HG03521 (cell line): ENCODE measurements around the gene ASB1.

Experiments
- ATAC-seq: cut with Tn5 transposase; IDR thresholded peaks from one replicate; pipeline ENCODE4 v1.9.1; 2021; ENCODE audit warnings: mild to moderate bottlenecking, moderate library complexity; ENCODE audit not compliant: unreplicated experiment

The ASB1 gene

DNA sequence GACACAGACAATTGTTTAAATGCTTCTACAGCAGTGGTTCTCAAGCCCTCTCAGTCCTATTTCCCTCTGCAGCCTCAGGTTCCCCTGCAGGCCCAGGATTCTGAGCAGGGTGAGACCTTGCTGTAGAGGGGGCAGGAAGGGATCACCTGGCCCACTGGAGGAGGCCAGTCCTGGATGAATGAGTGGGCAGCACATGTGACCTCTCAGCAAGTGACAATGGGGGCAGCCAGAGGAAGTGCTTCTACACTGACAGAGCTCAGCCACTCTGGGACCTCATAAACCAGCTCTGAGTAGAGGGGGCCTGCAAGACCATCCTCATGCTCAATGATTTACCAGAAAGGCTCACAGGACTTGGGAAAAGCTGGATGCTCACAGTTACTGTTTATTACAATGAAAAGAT is 63.2 kb downstream of the ASB1 start:
- no peak for ATAC-seq

DNA sequence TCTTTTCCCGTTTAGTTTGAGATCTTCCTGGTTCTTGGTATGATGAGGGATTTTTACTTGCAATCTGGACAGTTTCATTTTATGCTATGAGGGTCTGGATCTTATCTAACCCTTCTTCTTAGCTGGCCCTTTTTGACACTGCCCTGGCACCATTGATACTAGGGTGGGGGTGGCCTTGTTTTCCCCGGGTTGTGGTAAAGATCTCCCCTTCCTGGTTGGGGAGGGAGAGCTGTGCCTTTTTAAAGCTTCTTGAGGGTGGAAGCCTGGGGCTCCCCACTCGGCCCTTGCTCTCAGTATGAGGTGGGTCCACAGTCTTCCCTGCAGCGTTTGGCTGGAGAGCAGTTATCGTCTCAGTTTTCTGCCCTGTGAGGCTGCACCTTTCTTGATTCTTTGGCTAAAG is 66.1 kb downstream of the ASB1 start:
- ATAC-seq = no peak

DNA sequence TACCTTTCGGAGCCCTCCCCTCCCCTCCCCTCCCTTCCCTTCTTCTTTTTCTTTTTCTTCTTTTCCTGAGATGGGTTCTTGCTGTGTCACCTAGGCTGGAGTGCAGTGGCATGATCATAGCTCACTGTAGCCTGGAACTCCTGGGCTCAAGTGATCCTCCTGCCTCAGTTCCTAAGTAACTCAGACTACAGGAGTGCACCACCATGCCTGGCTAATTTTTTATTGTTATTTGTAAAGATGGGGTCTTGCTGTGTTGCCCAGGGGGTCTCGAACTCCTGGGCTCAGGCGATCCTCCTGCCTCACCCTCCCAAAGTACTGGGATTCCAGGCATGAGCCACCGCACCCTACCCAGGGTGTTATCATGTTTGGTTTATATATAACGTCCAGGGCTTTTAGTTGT is 66.7 kb downstream of the ASB1 start:
- no peak for ATAC-seq

DNA sequence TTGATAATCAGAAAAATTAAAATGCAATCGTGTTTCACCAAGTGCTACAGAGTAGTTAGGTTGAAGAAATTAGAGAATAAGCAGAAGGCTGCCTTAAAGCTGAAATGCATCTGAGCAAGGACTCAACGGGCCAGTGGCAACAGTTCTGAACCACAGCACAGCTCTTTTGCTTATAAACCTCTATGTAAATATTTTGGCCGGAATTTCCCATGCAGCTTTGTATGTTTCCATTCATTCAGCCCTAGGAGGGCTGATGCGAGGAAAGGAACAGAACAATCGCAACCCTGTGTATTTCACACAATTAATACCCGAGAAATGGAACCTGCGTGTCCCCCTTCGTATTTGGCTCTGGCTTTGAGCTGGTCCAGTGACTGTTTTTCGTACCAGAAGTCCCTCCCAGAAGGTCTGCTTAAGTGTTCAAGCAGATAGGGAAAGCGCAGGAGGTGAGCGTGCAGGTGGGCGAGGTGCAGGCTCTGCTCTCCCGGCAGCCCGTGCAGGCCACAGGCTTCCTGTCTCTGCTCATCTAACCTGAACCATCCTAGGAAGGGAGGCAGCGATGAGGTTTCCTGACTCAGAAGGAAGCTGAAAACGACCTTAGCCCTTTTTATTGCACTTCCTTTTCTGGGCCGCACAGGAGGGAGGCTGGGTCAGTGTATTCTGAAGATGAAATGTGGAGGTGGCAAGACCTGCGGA is 67.3 kb downstream of the ASB1 start:
- no peak for ATAC-seq

DNA sequence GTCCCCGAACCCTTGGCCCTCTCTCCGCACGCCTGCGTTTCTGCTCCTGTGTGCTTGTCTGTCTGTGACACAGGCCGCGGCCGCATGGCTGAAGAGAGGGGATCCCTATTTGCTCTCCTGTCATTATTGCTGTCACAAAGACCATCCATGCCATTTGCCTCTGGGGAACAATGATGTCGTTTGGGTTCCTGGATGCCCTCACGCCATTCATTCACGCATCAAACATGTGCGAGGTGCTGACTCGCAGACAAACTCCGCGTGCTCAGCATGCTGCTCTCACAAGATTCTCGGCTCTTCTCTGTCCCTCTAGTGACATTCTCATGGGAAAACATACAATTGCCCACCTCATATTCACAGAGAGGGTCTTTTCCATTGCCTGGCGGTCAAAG is 67.8 kb downstream of the ASB1 start:
- no peak for ATAC-seq

DNA sequence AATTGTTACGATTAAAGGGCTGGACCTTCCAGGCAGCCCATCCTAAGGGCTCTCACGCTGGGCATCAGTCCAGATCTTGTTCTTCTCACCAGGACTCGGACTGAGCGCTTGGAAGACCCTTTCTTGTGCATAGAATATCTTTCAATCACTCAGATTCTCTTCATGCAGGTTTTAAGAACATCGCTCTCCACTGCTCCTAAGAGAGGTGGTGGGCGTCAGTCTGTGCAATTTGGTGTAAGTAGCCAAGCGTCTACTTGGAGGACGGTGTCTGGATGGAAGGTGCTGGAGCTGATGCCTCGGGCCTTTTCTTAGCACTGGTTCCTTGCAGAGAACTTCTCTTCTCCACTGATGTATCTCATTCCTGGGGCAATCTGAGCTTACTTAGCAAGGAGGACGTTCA is 68.7 kb downstream of the ASB1 start:
- no peak for ATAC-seq

DNA sequence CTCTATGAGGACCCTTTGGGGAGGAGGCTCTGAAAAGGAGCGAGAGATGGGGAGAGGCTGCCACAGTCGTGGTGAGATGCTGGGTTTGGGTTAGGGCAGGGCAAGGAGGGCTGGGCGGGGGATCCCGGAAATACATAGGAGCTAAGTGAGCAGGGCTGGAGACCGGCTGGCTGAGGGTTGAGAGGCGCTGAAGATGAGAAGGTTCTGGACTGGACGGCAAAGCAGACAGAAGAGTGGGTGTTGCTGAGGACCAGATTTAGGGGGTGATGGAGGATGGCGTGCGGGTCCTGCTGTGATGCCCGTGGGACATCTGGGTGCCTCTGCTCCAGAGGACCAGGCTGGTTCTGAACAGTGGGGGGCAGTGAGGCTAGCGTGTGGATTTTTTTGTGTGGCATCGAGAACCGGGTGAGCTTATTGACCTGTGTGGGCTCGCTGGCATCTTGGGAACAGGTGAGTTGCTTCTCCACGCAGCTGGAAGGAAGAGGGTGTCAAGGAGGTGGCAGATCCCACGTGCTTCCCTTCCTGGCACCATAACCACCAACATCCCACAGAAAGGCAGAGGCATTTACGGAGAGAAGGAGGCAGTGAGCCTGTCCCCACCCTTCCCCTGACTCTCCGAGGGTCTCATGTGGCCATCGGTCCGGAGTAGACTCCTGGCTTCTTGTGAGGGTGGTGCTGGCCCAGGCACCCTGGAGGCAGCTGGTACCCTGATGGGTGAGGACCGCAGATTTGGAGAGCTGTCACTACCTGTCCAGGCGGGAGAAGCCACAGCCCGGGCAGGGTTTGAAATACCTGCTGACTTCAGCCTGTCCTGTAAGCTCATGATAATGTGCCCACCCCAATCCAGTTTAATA is 70.3 kb downstream of the ASB1 start:
- ATAC-seq = no peak

DNA sequence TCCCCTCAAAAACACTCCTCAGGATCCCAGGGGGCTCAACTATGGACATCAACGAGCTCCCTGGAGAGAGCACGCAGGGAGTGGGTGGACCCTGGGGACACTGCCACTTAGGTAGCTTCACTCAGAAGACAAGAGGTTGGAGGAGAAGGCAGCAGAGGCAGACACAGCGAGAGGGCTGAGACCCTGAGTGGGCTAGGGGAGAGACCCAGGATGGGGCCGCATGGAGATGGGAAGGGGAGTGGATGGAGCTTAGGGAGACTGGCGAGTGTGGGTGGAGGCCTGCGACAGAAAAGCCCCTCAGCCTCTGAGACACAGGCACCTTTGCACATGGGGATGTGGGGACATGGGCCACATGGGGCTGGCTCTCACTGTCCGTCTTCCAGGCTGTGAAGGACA is 70.9 kb downstream of the ASB1 start:
- ATAC-seq = no peak

DNA sequence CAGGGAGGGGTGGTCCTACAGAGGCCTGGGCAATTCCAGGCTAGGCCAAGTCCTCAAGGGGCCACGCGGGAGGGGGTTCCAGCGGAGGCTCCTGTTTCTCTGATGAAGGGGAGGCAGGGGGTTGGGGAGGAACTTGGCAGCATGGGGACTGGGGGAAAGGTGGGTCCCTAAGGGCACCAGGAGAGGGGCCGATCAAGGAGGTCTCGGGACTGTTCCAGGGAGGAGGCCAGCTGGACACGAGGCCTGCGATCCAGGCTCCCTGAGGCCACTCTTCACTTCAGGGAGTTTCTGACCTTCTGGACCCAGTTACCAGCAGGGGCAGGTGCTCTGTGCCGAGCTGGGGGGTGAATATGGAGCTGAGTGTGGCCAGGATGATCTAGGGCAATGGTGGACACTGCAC is 71.5 kb downstream of the ASB1 start:
- no peak for ATAC-seq

DNA sequence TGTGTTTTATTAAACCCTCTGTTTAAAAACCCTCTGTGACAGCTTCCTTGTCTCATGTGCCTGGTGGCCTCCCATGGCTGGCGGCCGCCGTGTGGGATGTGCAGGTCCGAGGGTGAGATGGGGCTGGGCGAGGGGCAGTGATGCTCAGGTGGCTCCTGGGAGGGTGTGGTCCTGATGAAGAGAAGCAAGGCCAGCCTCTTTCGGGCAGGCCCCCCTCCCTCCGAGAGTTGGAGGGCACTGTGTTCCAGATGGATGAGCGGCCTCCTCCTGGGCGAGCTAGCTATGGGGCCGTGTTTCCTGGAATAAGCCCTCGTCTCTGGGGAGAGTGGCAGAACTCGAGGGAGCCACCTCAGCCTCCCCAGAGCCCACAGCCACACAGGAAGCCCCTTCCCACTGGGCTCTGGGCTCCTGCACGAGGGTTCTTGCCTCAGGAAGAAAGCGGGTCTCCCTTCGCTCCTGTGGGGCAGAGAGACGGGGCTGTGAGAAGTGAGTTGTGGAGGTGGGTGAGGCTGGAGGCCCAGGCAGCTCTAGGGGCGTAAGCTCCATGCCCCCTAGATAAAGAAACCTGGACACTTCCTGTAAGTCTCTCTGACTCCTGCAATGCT is 72.1 kb downstream of the ASB1 start:
- ATAC-seq = no peak

DNA sequence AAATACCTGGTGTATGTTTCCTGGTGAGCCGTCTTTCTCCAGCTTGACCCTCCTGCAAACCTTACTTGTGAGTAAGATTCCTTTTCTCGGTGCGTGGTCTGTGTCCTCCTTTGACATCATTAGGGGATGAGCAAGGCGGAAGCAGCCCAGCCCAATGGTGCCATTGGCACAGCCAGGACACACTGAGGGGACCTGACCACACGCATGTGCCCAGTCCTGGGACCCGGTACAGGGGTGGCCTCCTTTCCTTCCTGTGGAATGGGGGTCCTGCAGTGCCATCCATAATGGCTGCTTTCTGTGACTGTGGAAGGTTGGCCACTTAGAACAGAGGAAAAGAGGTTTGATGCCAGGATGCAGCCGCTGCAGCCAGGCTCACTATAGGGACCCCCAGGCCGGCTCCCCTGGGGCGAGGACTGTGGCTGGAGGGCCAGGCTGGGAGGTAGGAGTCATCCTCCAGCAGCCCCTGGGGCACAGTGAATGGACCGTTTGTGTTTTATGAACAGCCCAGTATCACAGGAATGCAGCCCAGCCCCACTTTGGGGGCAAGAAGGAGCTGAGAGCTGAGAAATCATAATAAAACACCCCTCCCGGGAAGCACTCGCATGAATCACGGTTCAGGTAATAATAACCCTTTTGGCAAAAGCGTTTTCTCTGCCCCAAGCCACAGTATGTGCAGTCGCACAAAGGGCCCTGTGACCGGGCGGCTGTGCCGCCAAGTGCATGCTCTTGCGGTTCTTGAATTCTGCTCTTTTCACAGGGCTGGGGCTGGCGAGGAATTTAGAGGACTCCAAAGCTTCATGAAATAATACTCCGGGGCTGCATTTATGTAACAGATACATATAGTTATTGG is 73.2 kb downstream of the ASB1 start:
- ATAC-seq = no peak

DNA sequence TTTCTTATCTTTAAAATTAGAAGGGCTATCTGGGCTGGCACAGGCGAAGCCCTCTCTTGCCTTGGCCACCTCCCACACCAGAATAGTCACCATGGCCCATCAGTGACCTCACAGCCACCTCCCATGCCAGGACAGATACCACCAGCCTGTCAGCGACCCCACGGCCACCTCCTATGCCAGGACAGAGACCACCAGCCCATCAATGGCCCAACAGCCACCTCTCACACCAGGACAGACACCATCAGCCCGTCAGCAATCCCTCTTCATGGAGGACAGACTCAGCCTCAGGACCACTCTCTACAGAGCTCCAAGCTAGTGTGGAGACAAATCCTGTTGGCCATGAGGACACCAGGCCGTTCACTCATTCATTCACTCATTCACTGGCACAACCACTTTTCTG is 74.6 kb downstream of the ASB1 start:
- ATAC-seq = no peak
